HG02642 (cell line): ENCODE measurements around the gene PARD3.

Experiments
- ATAC-seq: cut with Tn5 transposase; IDR thresholded peaks from one replicate; pipeline ENCODE4 v1.9.1; 2021; ENCODE audit warnings: mild to moderate bottlenecking; ENCODE audit not compliant: unreplicated experiment, poor library complexity

PARD3 gene

GRCh38 chr10:34638406-34639054, 176.6 kb downstream of the PARD3 start:
- no peak for ATAC-seq

GRCh38 chr10:34637418-34637911, 177.6 kb downstream of the PARD3 start:
- peak; percentile 79 for ATAC-seq

GRCh38 chr10:34635111-34635510, 180.0 kb downstream of the PARD3 start:
- no peak for ATAC-seq

GRCh38 chr10:34633374-34633773, 181.7 kb downstream of the PARD3 start:
- no peak for ATAC-seq

GRCh38 chr10:34629084-34629483, 186.0 kb downstream of the PARD3 start:
- ATAC-seq, result no peak

- no peak for ATAC-seq
Observed at GRCh38 chr10:34628174-34628796, 186.8 kb downstream of the PARD3 start.

- no peak for ATAC-seq
Observed at GRCh38 chr10:34627741-34628140, 187.4 kb downstream of the PARD3 start.

- ATAC-seq, result no peak
Observed at GRCh38 chr10:34627331-34627730, 187.8 kb downstream of the PARD3 start.

GRCh38 chr10:34626158-34626880, 188.8 kb downstream of the PARD3 start:
- ATAC-seq, result no peak

GRCh38 chr10:34624323-34625153, 190.6 kb downstream of the PARD3 start:
- no peak for ATAC-seq

GRCh38 chr10:34622945-34623344, 192.2 kb downstream of the PARD3 start:
- ATAC-seq, result no peak

- no peak for ATAC-seq
Observed at GRCh38 chr10:34618611-34619010, 196.5 kb downstream of the PARD3 start.

- no peak for ATAC-seq
Observed at GRCh38 chr10:34615770-34616169, 199.3 kb downstream of the PARD3 start.

- no peak for ATAC-seq
Observed at GRCh38 chr10:34613491-34613890, 201.6 kb downstream of the PARD3 start.

- no peak for ATAC-seq
Observed at GRCh38 chr10:34612938-34613337, 202.2 kb downstream of the PARD3 start.

- ATAC-seq, result no peak
Observed at GRCh38 chr10:34612446-34612845, 202.7 kb downstream of the PARD3 start.

GRCh38 chr10:34609287-34609940, 205.7 kb downstream of the PARD3 start:
- ATAC-seq, result no peak

- no peak for ATAC-seq
Observed at GRCh38 chr10:34607894-34608293, 207.2 kb downstream of the PARD3 start.

GRCh38 chr10:34606890-34607289, 208.2 kb downstream of the PARD3 start:
- no peak for ATAC-seq

- ATAC-seq, result no peak
Observed at GRCh38 chr10:34602478-34602877, 212.6 kb downstream of the PARD3 start.
